CD4-positive, alpha-beta T cell treated with Interleukin-2 at 100 ng/mL for 4 hours (primary cell): Measurements from ENCODE around the gene FAM24A.
A peak's percentile ranks its signal among the peaks of the same experiment; 100 is the strongest.

ENCODE experiments used
- DNase-seq: peaks from one replicate; pipeline ENCODE4 v3.0.0-alpha.2; 2020; ENCODE audit warnings: low spot score

Gene FAM24A

GRCh38 chr10:122931088-122931906 lies 20.9 kb downstream of the FAM24A start:
- no peak for DNase-seq

- no peak for DNase-seq
Observed at GRCh38 chr10:122939133-122939855, 28.9 kb downstream of the FAM24A start.

- DNase-seq = no peak
Observed at GRCh38 chr10:122939856-122940543, 29.6 kb downstream of the FAM24A start.

GRCh38 chr10:122949296-122949695 lies 38.9 kb downstream of the FAM24A start:
- no peak for DNase-seq

- DNase-seq = peak; percentile 98
Observed at GRCh38 chr10:122953902-122954730, 43.7 kb downstream of the FAM24A start, which contains the start of gene C10orf88. Gene C10orf88, minus strand, starts transcription at chr10:122954227. Its CDS starts 49 bp downstream, at chr10:122954178.

- no peak for DNase-seq
Observed at GRCh38 chr10:122954731-122955050, 44.3 kb downstream of the FAM24A start.

GRCh38 chr10:122955892-122956291 lies 45.5 kb downstream of the FAM24A start:
- no peak for DNase-seq

- no peak for DNase-seq
Observed at GRCh38 chr10:122957474-122957873, 47.1 kb downstream of the FAM24A start.

- no peak for DNase-seq
Observed at GRCh38 chr10:122962405-122962804, 52.0 kb downstream of the FAM24A start.
